ENCODE measurements around the gene CEP170. TPM values are rescaled to one million over a fixed set of nuclear protein-coding genes. Genes with fewer than 3 reads are reported as not detected.

The CEP170 gene
- 10 to 100 TPM in 3 of 4 donors, 1 to 10 TPM in 1; 6.0 to 92.4 (median 13.8) TPM for total RNA-seq

GRCh38 chr1:243254927-243255790 lies at the start of gene CEP170:
Gene CEP170 (minus strand): TSS chr1:243255281. CDS start chr1:243225280, 30,001 bp downstream.
- H3K9me3 ChIP-seq: no peaks in the 10 kb centered on the region
- H3K4me3 ChIP-seq: peak within 1 kb of the TSS; percentile 83 to 89 (median 86)
- no peak for TF ChIP-seq CTCF (IDR thresholded peaks at IDR 0.05)
- TF ChIP-seq POLR2A (IDR thresholded peaks at IDR 0.05): peak; percentile 22 to 43
- H3K27me3 ChIP-seq: no peaks in the 10 kb centered on the region
- H3K36me3 ChIP-seq: no peaks in the 10 kb centered on the region
- H3K27ac ChIP-seq: peak within 1 kb of the TSS; percentile 93 to 97 (median 95)
- peak; percentile 91 to 97 (median 93) for DNase-seq
- peaks cover 0 to 23% (median 8%) of the 10 kb centered on the region in 4 donors for H3K4me1 ChIP-seq

- H3K27me3 ChIP-seq: no peaks in the 10 kb centered on the region
- TF ChIP-seq POLR2A (IDR thresholded peaks at IDR 0.05) (no peak), CTCF (IDR thresholded peaks at IDR 0.05) (no peak)
- peaks cover 0 to 6% (median 0%) of the 10 kb centered on the region in 3 donors for H3K36me3 ChIP-seq
- no peaks in the 10 kb centered on the region for H3K4me1 ChIP-seq
- no peaks in the 10 kb centered on the region for H3K9me3 ChIP-seq
- no peak overlapping the region for H3K27ac ChIP-seq
- no peak for DNase-seq
- no peak overlapping the region for H3K4me3 ChIP-seq
These were observed 46.0 kb upstream of the CEP170 start for GRCh38 chr1:243301059-243301458.

GRCh38 chr1:243299069-243299468 lies 44.0 kb upstream of the CEP170 start:
- Histone ChIP-seq H3K4me3 (no peak overlapping the region), H3K9me3 (no peaks in the 10 kb centered on the region), H3K4me1 (no peaks in the 10 kb centered on the region), H3K36me3 (peaks cover 0 to 7% (median 0%) of the 10 kb centered on the region in 3 donors), H3K27ac (no peak overlapping the region), H3K27me3 (no peaks in the 10 kb centered on the region)
- no peak for DNase-seq
- TF ChIP-seq CTCF (IDR thresholded peaks at IDR 0.05): no peak
- TF ChIP-seq POLR2A (IDR thresholded peaks at IDR 0.05): no peak

- Histone ChIP-seq H3K36me3 (peaks cover 0 to 23% (median 0%) of the 10 kb centered on the region in 3 donors), H3K9me3 (no peaks in the 10 kb centered on the region), H3K4me1 (no peaks in the 10 kb centered on the region), H3K27ac (no peak overlapping the region), H3K4me3 (no peak overlapping the region), H3K27me3 (no peaks in the 10 kb centered on the region)
- DNase-seq: no peak
- TF ChIP-seq CTCF (IDR thresholded peaks at IDR 0.05) (no peak), POLR2A (IDR thresholded peaks at IDR 0.05) (no peak)
These were observed 39.6 kb upstream of the CEP170 start for GRCh38 chr1:243294723-243295121.

- Histone ChIP-seq H3K9me3 (no peaks in the 10 kb centered on the region), H3K27ac (no peak overlapping the region), H3K4me3 (no peak overlapping the region), H3K36me3 (peaks cover 0 to 27% (median 0%) of the 10 kb centered on the region in 3 donors), H3K27me3 (no peaks in the 10 kb centered on the region), H3K4me1 (no peaks in the 10 kb centered on the region)
- DNase-seq: no peak
- TF ChIP-seq CTCF (IDR thresholded peaks at IDR 0.05) (no peak), POLR2A (IDR thresholded peaks at IDR 0.05) (no peak)
These were observed 39.1 kb upstream of the CEP170 start for GRCh38 chr1:243293941-243294722.

Data from Peyer's patch (tissue), 4 donors.